Pulmonary artery endothelial cell (primary cell): ENCODE results near the gene DCAF17. TPM values are rescaled to one million over a fixed set of nuclear protein-coding genes. Genes with fewer than 3 reads are reported as not detected.

ENCODE experiments used
- total RNA-seq: library from RNA; depleted of rRNA; stranded (reverse); fragments of >200 nt; gene quantifications from 2 replicates; pipeline ENCODE4 v1.2.3, GENCODE V29; 2014

The DCAF17 gene
- total RNA-seq, 1 donor from 2014 or later = 15.6 TPM

Other genes with a start within 250 kb of the DCAF17 start
- 12.7 and 21.2 TPM in 2 replicates for gene METTL8, start 236 bp upstream of the DCAF17 start, total RNA-seq
- gene CYBRD1, start 88.2 kb downstream of the DCAF17 start, total RNA-seq = 36.2 and 61.7 TPM in 2 replicates